Sigmoid colon (tissue), 7 donors: Measurements from ENCODE around the gene STK32B. TPM values are rescaled to one million over a fixed set of nuclear protein-coding genes. Genes with fewer than 3 reads are reported as not detected.

Experiments
- DNase-seq: peaks from one replicate; pipeline ENCODE4 v3.0.0-alpha.2; 2019
- H3K27ac ChIP-seq, 4 donors: fragments of 200-600 bp; sonication (generic); one replicate each; pipeline ENCODE4 v1.5.1; 2016 to 2019; ENCODE audit warnings: mild to moderate bottlenecking in 1 of 4
- H3K27me3 ChIP-seq, 3 donors: fragments of 200-600 bp; sonication (generic); one replicate each; pipeline ENCODE4 v1.5.1; 2019; ENCODE audit warnings: mild to moderate bottlenecking in 1 of 3
- H3K36me3 ChIP-seq, 4 donors: fragments of 200-600 bp; sonication (generic); one replicate each; pipeline ENCODE4 v1.5.1; 2016 to 2019
- H3K4me1 ChIP-seq, 4 donors: fragments of 200-600 bp; sonication (generic); one replicate each; pipeline ENCODE4 v1.5.1; 2017 to 2019
- H3K4me3 ChIP-seq, 4 donors: fragments of 200-600 bp; sonication (generic); one replicate each; pipeline ENCODE4 v1.5.1; 2017 to 2019; ENCODE audit warnings: mild to moderate bottlenecking in 2 of 4, moderate library complexity in 1 of 4
- H3K9me3 ChIP-seq, 4 donors: fragments of 200-600 bp in 3 of 4; sonication (generic) in 3 of 4; one replicate each; pipeline versions ENCODE4 v1.5.1 to v1.6.1; 2013 to 2019
- EP300 ChIP-seq, 4 donors: sonication (generic); formaldehyde crosslinking; IDR thresholded peaks; one replicate each; pipeline ENCODE4 v1.6.1; 2017; ENCODE audit warnings: antibody characterized with exemption in 4 of 4
- POLR2A ChIP-seq, 2 donors: fragments of 450-650 bp; IDR thresholded peaks; one replicate each; pipeline ENCODE4 v1.6.1; 2016; ENCODE audit warnings: antibody characterized with exemption in 2 of 2, mild to moderate bottlenecking in 2 of 2, moderate library complexity in 2 of 2
- POLR2AphosphoS5 ChIP-seq, 4 donors: sonication (generic); formaldehyde crosslinking; IDR thresholded peaks; one replicate each; pipeline ENCODE4 v1.6.1; 2017; ENCODE audit warnings: antibody characterized with exemption in 4 of 4
- WGBS, 2 donors: extraction: QIAGEN DNeasy Blood & Tissue Kit; methylation state at CpG; one replicate each; pipeline ENCODE4 v1.1.7; 2013; 5-methylcytosine and 5-hydroxymethylcytosine counted together
- intact Hi-C: fragments of 100-400 bp; cut with DNase I; formaldehyde crosslinking; loops from one replicate; pipeline ENCODE4 v1.15.1; 2023
- polyA plus RNA-seq, 3 donors: library from polyadenylated mRNA; stranded (reverse); fragments of 200-250 nt; gene quantifications; one replicate each; pipeline ENCODE4 v1.2.3, GENCODE V29; 2013
- total RNA-seq, 4 donors: library from RNA; depleted of rRNA; stranded (reverse); fragments of >200 nt; gene quantifications; one replicate each; pipeline ENCODE4 v1.1.0, GENCODE V29; 2016
- TF ChIP-seq, protein P1 (sequence below), 4 experiments: fragments of 450-650 bp in 3 of 4; fragments of 200-600 bp in 1 of 4; IDR thresholded peaks; one replicate each; pipeline ENCODE4 v1.5.1; 2016 to 2019; ENCODE audit warnings: antibody characterized with exemption in 4 of 4, mild to moderate bottlenecking in 3 of 4, moderate library complexity in 2 of 4
- donor health status: healthy with polysubstance abuse.
- donor health status: Bipolar disorder and iron deficiency.
- donor health status: healthy.

Gene STK32B
- total and polyA plus RNA-seq, 7 donors: 0.23 to 3.9 (median 1.8) TPM

DNA sequence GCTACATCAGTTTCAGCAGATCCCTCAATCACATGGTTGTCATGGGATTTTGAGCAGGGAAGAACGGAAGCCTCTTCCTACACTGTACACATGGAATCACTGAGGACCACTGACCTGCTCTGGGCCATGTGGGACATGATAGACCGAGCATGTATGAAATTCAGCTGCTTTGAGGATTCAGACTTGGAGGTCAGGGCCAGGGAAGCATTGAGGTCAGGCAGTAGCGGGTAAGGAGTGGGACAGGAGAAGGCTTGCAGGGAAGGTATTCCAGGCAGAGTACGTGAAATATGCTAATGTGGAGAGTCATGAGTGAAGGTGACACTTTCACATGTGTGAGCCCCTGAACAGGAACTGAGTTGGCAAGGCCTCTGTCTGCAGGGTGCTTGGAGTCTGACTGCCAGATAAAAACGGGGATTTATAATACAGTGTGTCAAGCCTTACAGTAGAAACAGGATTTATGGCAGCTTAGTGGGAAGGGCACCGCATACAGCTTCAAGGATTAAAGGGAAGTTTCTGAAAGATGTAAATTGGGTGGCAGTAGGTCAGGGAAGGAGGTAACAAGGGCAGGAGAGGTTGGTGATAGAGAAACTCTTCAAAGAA, 111.7 kb downstream of the STK32B start:
- DNase-seq: no peak
- 49 to 67% methylated on average over 6 of the region's 6 CpGs for WGBS, 2 donors
- Histone ChIP-seq H3K9me3 (no peaks in the 10 kb centered on the region), H3K27ac (no peak overlapping the region), H3K36me3 (no peaks in the 10 kb centered on the region), H3K4me3 (no peak overlapping the region), H3K4me1 (no peaks in the 10 kb centered on the region), H3K27me3 (no peaks in the 10 kb centered on the region)
- TF ChIP-seq POLR2AphosphoS5 (IDR thresholded peaks at IDR 0.05) (no peak), EP300 (IDR thresholded peaks at IDR 0.05) (no peak), POLR2A (IDR thresholded peaks at IDR 0.05) (no peak)
- TF ChIP-seq, protein P1, sequence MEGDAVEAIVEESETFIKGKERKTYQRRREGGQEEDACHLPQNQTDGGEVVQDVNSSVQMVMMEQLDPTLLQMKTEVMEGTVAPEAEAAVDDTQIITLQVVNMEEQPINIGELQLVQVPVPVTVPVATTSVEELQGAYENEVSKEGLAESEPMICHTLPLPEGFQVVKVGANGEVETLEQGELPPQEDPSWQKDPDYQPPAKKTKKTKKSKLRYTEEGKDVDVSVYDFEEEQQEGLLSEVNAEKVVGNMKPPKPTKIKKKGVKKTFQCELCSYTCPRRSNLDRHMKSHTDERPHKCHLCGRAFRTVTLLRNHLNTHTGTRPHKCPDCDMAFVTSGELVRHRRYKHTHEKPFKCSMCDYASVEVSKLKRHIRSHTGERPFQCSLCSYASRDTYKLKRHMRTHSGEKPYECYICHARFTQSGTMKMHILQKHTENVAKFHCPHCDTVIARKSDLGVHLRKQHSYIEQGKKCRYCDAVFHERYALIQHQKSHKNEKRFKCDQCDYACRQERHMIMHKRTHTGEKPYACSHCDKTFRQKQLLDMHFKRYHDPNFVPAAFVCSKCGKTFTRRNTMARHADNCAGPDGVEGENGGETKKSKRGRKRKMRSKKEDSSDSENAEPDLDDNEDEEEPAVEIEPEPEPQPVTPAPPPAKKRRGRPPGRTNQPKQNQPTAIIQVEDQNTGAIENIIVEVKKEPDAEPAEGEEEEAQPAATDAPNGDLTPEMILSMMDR (IDR thresholded peaks at IDR 0.05): no peak
- intact Hi-C loops: no loop called here

DNA sequence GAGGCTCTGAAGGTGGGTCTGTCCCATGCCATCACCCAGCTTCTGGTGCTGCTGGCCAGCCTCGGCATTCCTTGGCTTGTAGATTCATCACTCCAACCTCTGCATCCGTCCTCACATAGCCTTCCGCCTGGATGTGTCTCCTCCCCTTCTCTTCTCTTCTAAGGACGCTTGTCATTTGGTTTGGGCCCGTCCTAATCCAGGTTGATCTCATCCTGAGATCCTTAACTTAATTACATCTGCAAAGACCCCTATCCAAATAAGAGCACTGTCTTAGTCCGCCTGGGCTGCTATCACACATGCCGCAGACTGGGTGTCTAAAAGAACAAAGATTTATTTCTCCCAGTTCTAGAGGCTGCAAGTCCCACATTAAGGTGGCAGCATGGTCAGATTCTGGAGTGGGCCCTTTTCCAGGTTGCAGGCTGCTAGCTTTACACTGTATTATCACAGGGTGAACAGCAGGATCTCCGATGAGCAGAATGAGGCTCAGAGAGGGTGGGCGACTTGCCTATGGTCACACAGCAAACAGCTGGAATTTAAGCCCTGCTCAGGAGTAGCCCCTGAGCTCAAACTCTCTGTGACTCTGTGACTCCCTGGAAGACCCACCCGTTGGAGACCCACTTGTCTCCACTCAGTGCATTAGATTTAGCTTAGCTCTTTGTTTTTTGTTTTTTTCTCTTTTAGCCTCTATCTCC, 113.1 kb downstream of the STK32B start:
- no peaks in the 10 kb centered on the region for H3K36me3 ChIP-seq
- WGBS, 2 donors: 80 to 89% methylated on average over 10 of the region's 10 CpGs
- no peaks in the 10 kb centered on the region for H3K9me3 ChIP-seq
- H3K4me3 ChIP-seq: no peak overlapping the region
- no peak for DNase-seq
- TF ChIP-seq, protein P1 (IDR thresholded peaks at IDR 0.05): no peak
- TF ChIP-seq EP300 (IDR thresholded peaks at IDR 0.05) (no peak), POLR2AphosphoS5 (IDR thresholded peaks at IDR 0.05) (no peak), POLR2A (IDR thresholded peaks at IDR 0.05) (no peak)
- H3K27ac ChIP-seq: no peak overlapping the region
- intact Hi-C loops: no loop called here
- no peaks in the 10 kb centered on the region for H3K4me1 ChIP-seq
- H3K27me3 ChIP-seq: no peaks in the 10 kb centered on the region

DNA sequence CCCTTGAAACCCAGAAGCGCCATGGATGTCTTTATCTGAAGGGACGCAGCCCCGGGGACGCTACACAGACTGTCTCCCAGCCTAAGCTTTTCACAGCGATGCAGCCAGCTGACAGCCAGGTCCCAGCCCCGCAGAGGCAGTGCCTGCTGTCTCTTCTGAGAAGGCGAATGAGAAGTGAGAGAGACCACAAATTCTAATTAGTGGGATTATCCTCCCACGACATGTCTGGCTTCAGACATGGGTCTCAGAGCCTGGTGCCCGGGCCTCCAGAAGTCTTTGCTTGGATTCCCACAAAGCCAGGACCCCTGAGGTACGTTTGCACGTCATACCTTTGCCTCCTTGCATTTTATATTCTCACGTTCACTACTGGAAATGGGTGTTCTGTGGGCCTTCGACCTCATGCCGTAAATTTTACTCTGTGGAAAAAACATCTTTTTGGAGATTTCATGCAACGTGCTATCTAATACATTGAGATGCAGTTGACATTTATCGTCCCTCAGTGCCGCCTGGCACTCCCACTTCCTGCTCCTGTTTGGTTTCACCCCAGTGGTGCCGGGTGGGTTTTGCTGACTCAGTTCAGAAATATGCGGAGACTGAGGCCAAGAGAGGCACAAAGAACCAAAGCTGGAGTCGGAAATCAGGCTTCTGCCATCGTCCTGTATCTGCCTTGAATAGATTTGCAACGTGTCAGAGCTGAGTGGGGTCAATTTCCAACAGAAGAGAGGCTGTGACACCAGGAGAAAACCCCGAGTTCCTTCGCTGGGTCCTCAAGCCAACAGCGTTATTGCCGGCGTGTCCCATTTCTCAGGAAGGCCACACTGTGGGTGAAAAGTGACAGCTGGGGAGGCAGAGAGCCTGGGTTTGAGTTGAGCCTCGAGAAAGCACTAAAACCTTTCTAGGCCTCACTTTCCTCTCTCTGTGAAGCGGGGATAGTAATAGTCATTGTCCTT, 114.4 kb downstream of the STK32B start:
- no peak overlapping the region for H3K27ac ChIP-seq
- WGBS, 2 donors: 71 to 75% methylated on average over 29 of the region's 29 CpGs
- no peaks in the 10 kb centered on the region for H3K4me1 ChIP-seq
- no peaks in the 10 kb centered on the region for H3K36me3 ChIP-seq
- no peaks in the 10 kb centered on the region for H3K27me3 ChIP-seq
- TF ChIP-seq POLR2A (IDR thresholded peaks at IDR 0.05): no peak
- no peak for TF ChIP-seq POLR2AphosphoS5 (IDR thresholded peaks at IDR 0.05)
- TF ChIP-seq EP300 (IDR thresholded peaks at IDR 0.05): no peak
- TF ChIP-seq, protein P1 (IDR thresholded peaks at IDR 0.05): no peak
- intact Hi-C loops: no loop called here
- H3K9me3 ChIP-seq: no peaks in the 10 kb centered on the region
- no peak overlapping the region for H3K4me3 ChIP-seq
- no peak for DNase-seq

DNA sequence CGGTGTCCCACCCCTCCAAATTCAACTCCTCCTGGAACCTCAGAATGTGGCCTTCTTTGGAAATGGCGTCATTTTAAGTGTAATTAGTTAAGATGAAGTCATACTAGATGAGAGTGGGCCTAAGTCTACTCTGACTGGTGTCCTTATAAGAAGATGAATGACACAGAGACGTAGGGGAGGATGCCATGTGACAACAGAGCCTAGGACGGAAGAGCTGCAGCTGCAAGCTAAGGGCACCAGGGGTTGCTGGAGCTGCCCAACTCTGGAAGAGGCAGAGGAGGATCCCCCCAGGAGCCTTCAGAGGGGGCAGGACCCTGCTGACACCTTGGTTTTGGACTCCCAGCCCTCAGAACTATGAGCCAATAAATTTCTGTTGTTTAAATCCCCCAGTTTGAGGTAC, 115.1 kb downstream of the STK32B start:
- DNase-seq: no peak
- H3K27me3 ChIP-seq: no peaks in the 10 kb centered on the region
- 77 to 90% methylated on average over 4 of the region's 4 CpGs for WGBS, 2 donors
- no peaks in the 10 kb centered on the region for H3K4me1 ChIP-seq
- no peaks in the 10 kb centered on the region for H3K9me3 ChIP-seq
- intact Hi-C loops: no loop called here
- H3K4me3 ChIP-seq: no peak overlapping the region
- TF ChIP-seq POLR2A (IDR thresholded peaks at IDR 0.05): no peak
- no peak for TF ChIP-seq POLR2AphosphoS5 (IDR thresholded peaks at IDR 0.05)
- no peak for TF ChIP-seq EP300 (IDR thresholded peaks at IDR 0.05)
- TF ChIP-seq, protein P1 (IDR thresholded peaks at IDR 0.05): no peak
- no peak overlapping the region for H3K27ac ChIP-seq
- H3K36me3 ChIP-seq: no peaks in the 10 kb centered on the region
